HCT116 (cell line): ENCODE measurements around the gene HMGN1. TPM values are rescaled to one million over a fixed set of nuclear protein-coding genes. Genes with fewer than 3 reads are reported as not detected.
A peak's percentile ranks its signal among the peaks of the same experiment; 100 is the strongest.

Experiments
- ATAC-seq: fragments of 200-7000 bp; cut with Tn5 transposase; 2 replicates; pipeline ENCODE4 v1.9.1; 2020; ENCODE audit warnings: mild to moderate bottlenecking, moderate library complexity
- BruUV-seq: library from RNA; stranded (reverse); fragments of 400-500 nt; replicated peaks from 2 replicates; lab custom pipeline; 2021; lab: Mats Ljungman, UMichigan
- CTCF ChIA-PET: fragments of 300-600 bp; sonication (Branson Sonifier 250); formaldehyde crosslinking; loops from one replicate; lab custom pipeline; 2021; ENCODE audit warnings: antibody characterized with exemption; lab: Charles Lee
- POLR2A ChIA-PET: fragments of 300-600, 350-600 bp; sonication (Branson Sonifier 250); formaldehyde crosslinking; loops from one replicate; lab custom pipeline; 2021; ENCODE audit warnings: antibody characterized with exemption; lab: Charles Lee
- RAD21 ChIA-PET, 2 experiments: fragments of 300-600 bp; sonication (Branson Sonifier 250); formaldehyde crosslinking; loops; one replicate each; lab custom pipeline; 2023; ENCODE audit warnings: low total read pairs in 2 of 2; ENCODE audit not compliant: uncharacterized antibody in 2 of 2, unreplicated experiment in 2 of 2, low non-redundant PET in 1 of 2; lab: Charles Lee
- DNase-seq: peaks from one replicate; pipeline ENCODE4 v3.0.0-alpha.2; 2010; ENCODE audit warnings: low read depth, low spot score
- H2AFZ ChIP-seq: fragments of 200-600 bp; shearing (Covaris generic), sonication (generic); 2 replicates; pipeline ENCODE4 v1.6.1; 2017; ENCODE audit warnings: low read depth, mixed run types, mixed read lengths, antibody characterized with exemption, low read length; ENCODE audit not compliant: poor library complexity, severe bottlenecking
- H3K27ac ChIP-seq: 2 replicates; pipeline ENCODE4 v1.5.1; 2012; ENCODE audit warnings: low read depth, low read length
- H3K27me3 ChIP-seq: fragments of 200-600 bp; sonication (generic); 2 replicates; pipeline ENCODE4 v1.6.1; 2016; ENCODE audit warnings: mixed run types, low read length, mixed read lengths; ENCODE audit not compliant: insufficient read depth
- H3K36me3 ChIP-seq, 2 experiments: fragments of 200-500 bp in 1 of 2; fragments of 200-600 bp in 1 of 2; sonication (Bioruptor generic) in 1 of 2; sonication (generic) in 1 of 2; 2 replicates each; pipeline versions ENCODE4 v1.5.1 to v1.6.1; 2014 to 2016; ENCODE audit warnings: low read length in 2 of 2, inconsistent platforms in 1 of 2, mixed read lengths in 1 of 2, mixed run types in 1 of 2; ENCODE audit not compliant: insufficient read depth in 2 of 2, control insufficient read depth in 1 of 2
- H3K4me1 ChIP-seq, 2 experiments: fragments of 200-600 bp in 1 of 2; sonication (generic) in 1 of 2; 2 replicates each; pipeline versions ENCODE4 v1.5.1 to v1.6.1; 2012 to 2017; ENCODE audit warnings: low read length in 2 of 2, inconsistent platforms in 1 of 2, mild to moderate bottlenecking in 1 of 2, mixed read lengths in 1 of 2, mixed run types in 1 of 2, moderate library complexity in 1 of 2; ENCODE audit not compliant: insufficient read depth in 2 of 2, control insufficient read depth in 1 of 2
- H3K4me2 ChIP-seq: fragments of 200-600 bp; sonication (generic); 2 replicates; pipeline ENCODE4 v1.6.1; 2017; ENCODE audit warnings: mixed run types, low read length, mixed read lengths
- H3K4me3 ChIP-seq, 2 experiments: fragments of 200-600 bp in 1 of 2; sonication (generic) in 1 of 2; replicated peaks in 1 of 2; 2 replicates each; pipeline ENCODE4 v1.5.1; 2011 to 2016; ENCODE audit warnings: low read length in 2 of 2, control low read depth in 1 of 2, low read depth in 1 of 2, mild to moderate bottlenecking in 1 of 2, mixed read lengths in 1 of 2, mixed run types in 1 of 2
- H3K79me2 ChIP-seq: fragments of 200-600 bp; sonication (generic); 2 replicates; pipeline ENCODE4 v1.6.1; 2017; ENCODE audit warnings: mild to moderate bottlenecking, mixed run types, low read length, moderate library complexity, mixed read lengths; ENCODE audit not compliant: insufficient read depth
- H3K9ac ChIP-seq: fragments of 200-600 bp; sonication (generic); 2 replicates; pipeline ENCODE4 v1.6.1; 2016; ENCODE audit warnings: low read length, mixed read lengths
- H3K9me2 ChIP-seq: fragments of 200-600 bp; sonication (generic), shearing (Covaris generic); 2 replicates; pipeline ENCODE4 v1.6.1; 2017; ENCODE audit warnings: mixed run types, mild to moderate bottlenecking, moderate library complexity; ENCODE audit not compliant: insufficient read depth
- H3K9me3 ChIP-seq, 2 experiments: fragments of 200-500 bp in 1 of 2; fragments of 200-600 bp in 1 of 2; sonication (Bioruptor generic) in 1 of 2; sonication (generic) in 1 of 2; 2 replicates each; pipeline ENCODE4 v1.6.1; 2014 to 2017; ENCODE audit warnings: low read length in 2 of 2, mixed read lengths in 2 of 2, inconsistent platforms in 1 of 2, low read depth in 1 of 2, mild to moderate bottlenecking in 1 of 2, mixed run types in 1 of 2, moderate library complexity in 1 of 2; ENCODE audit not compliant: control insufficient read depth in 1 of 2, insufficient read depth in 1 of 2
- H4K20me1 ChIP-seq: fragments of 200-600 bp; sonication (generic), shearing (Covaris generic); 2 replicates; pipeline ENCODE4 v1.6.1; 2017; ENCODE audit warnings: mixed run types, mild to moderate bottlenecking, moderate library complexity; ENCODE audit not compliant: insufficient read depth
- ATF3 ChIP-seq: IDR thresholded peaks from 2 replicates; pipeline ENCODE4 v1.6.1; 2012
- CBX3 ChIP-seq: IDR thresholded peaks from 2 replicates; pipeline ENCODE4 v1.6.1; 2012; ENCODE audit warnings: low read depth
- CEBPB ChIP-seq: IDR thresholded peaks from 2 replicates; pipeline ENCODE4 v1.6.1; 2012; ENCODE audit warnings: low read depth
- CTCF ChIP-seq, 3 experiments: fragments of 200-600 bp in 1 of 3; sonication (generic) in 1 of 3; IDR thresholded peaks in 2 of 3; conservative IDR thresholded peaks in 1 of 3; 2 replicates each; pipeline ENCODE4 v1.5.1; 2012 to 2017; ENCODE audit warnings: low read depth in 2 of 3, low read length in 2 of 3, antibody characterized with exemption in 1 of 3, borderline replicate concordance in 1 of 3, control low read depth in 1 of 3, mild to moderate bottlenecking in 1 of 3, mixed read lengths in 1 of 3, mixed run types in 1 of 3, moderate library complexity in 1 of 3; ENCODE audit not compliant: insufficient read depth in 1 of 3
- EGR1 ChIP-seq: IDR thresholded peaks from 2 replicates; pipeline ENCODE4 v1.6.1; 2012; ENCODE audit warnings: low read depth
- ELF1 ChIP-seq: IDR thresholded peaks from 2 replicates; pipeline ENCODE4 v1.6.1; 2012; ENCODE audit warnings: low read depth, borderline replicate concordance
- EZH2 ChIP-seq: fragments of 200-600 bp; sonication (generic); IDR thresholded peaks from 2 replicates; pipeline ENCODE4 v1.6.1; 2017; ENCODE audit warnings: antibody characterized with exemption, mixed run types
- EZH2phosphoT487 ChIP-seq: fragments of 200-600 bp; IDR thresholded peaks from 2 replicates; pipeline ENCODE4 v1.6.1; 2018; ENCODE audit warnings: antibody characterized with exemption, borderline replicate concordance
- FOSL1 ChIP-seq: IDR thresholded peaks from 2 replicates; pipeline ENCODE4 v1.6.1; 2012; ENCODE audit warnings: low read depth
- JUND ChIP-seq: IDR thresholded peaks from 2 replicates; pipeline ENCODE4 v1.6.1; 2012
- POLR2A ChIP-seq: IDR thresholded peaks from 2 replicates; pipeline ENCODE4 v1.7.0; 2011; ENCODE audit warnings: borderline replicate concordance; ENCODE audit not compliant: insufficient read depth, insufficient read length; ENCODE audit errors: extremely low read depth
- RAD21 ChIP-seq: IDR thresholded peaks from 2 replicates; pipeline ENCODE4 v1.6.1; 2012; ENCODE audit warnings: low read depth, mild to moderate bottlenecking
- SIN3A ChIP-seq: IDR thresholded peaks from 2 replicates; pipeline ENCODE4 v1.6.1; 2012; ENCODE audit warnings: low read depth
- SRF ChIP-seq: IDR thresholded peaks from 2 replicates; pipeline ENCODE4 v1.6.1; 2012; ENCODE audit warnings: low read depth
- TCF7L2 ChIP-seq: IDR thresholded peaks from 2 replicates; pipeline ENCODE4 v1.7.0; 2011; ENCODE audit warnings: borderline replicate concordance, inconsistent platforms; ENCODE audit not compliant: insufficient read depth, insufficient read length; ENCODE audit errors: extremely low read depth
- intact Hi-C: fragments of 100-400 bp; cut with micrococcal nuclease; formaldehyde crosslinking; loops from 2 replicates; pipeline ENCODE4 v1.10.0; 2022
- total RNA-seq: library from RNA; stranded (reverse); gene quantifications from one replicate; pipeline ENCODE4 v1.2.1, GENCODE V29; 2021; ENCODE audit not compliant: unreplicated experiment
- TF ChIP-seq, protein P1 (sequence below): IDR thresholded peaks from 2 replicates; pipeline ENCODE4 v1.6.1; 2011; ENCODE audit warnings: mild to moderate bottlenecking, low read length, moderate library complexity; ENCODE audit not compliant: insufficient replicate concordance; ENCODE audit errors: extremely low read depth
- TF ChIP-seq, protein P2 (sequence below): IDR thresholded peaks from 2 replicates; pipeline ENCODE4 v1.6.1; 2012
- TF ChIP-seq, protein P3 (sequence below): IDR thresholded peaks from 2 replicates; pipeline ENCODE4 v1.6.1; 2012; ENCODE audit warnings: low read depth

The HMGN1 gene
- total RNA-seq, 1 experiment from 2014 or later: 399 TPM

- TSS peak; percentile 21 for BruUV-seq
- Histone ChIP-seq H3K79me2 (peaks cover 14% of the 10 kb centered on the region), H3K9me3 (no peaks in the 10 kb centered on the region), H3K36me3 (peaks cover 0 to 11% of the 10 kb centered on the region in 2 experiments; a peak in 3 of 4 replicates), H3K4me2 (no peak overlapping the region), H3K9me2 (peaks cover 4% of the 10 kb centered on the region; the same call in 1 of the 2 replicates), H4K20me1 (peaks cover 7% of the 10 kb centered on the region; the same call in 1 of the 2 replicates), H3K9ac (no peak overlapping the region), H2AFZ (no peak overlapping the region), H3K27ac (no peak overlapping the region), H3K4me1 (peaks cover 10 to 27% of the 10 kb centered on the region in 2 experiments; a peak in 3 of 4 replicates), H3K4me3 (no peak overlapping the region), H3K27me3 (no peaks in the 10 kb centered on the region)
- DNase-seq: no peak
- intact Hi-C loops: no loop called here
- TF ChIP-seq, protein P1, sequence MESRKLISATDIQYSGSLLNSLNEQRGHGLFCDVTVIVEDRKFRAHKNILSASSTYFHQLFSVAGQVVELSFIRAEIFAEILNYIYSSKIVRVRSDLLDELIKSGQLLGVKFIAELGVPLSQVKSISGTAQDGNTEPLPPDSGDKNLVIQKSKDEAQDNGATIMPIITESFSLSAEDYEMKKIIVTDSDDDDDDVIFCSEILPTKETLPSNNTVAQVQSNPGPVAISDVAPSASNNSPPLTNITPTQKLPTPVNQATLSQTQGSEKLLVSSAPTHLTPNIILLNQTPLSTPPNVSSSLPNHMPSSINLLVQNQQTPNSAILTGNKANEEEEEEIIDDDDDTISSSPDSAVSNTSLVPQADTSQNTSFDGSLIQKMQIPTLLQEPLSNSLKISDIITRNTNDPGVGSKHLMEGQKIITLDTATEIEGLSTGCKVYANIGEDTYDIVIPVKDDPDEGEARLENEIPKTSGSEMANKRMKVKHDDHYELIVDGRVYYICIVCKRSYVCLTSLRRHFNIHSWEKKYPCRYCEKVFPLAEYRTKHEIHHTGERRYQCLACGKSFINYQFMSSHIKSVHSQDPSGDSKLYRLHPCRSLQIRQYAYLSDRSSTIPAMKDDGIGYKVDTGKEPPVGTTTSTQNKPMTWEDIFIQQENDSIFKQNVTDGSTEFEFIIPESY: no peak
- TF ChIP-seq ELF1 (no peak), FOSL1 (no peak), CTCF (IDR thresholded peaks at IDR 0.05 in 2 of 3, conservative IDR thresholded peaks at IDR 0.05 in 1 of 3; ENCODE audit: borderline replicate concordance in 1 of 3, insufficient read depth in 1 of 3, low read depth in 2 of 3, low read length in 2 of 3) (no peak), ATF3 (no peak), SIN3A (no peak), JUND (no peak), CBX3 (no peak), SRF (no peak), CEBPB (no peak), EZH2phosphoT487 (no peak), EGR1 (no peak), TCF7L2 (no peak), EZH2 (no peak), RAD21 (no peak), POLR2A (no peak)
- TF ChIP-seq, protein P2, sequence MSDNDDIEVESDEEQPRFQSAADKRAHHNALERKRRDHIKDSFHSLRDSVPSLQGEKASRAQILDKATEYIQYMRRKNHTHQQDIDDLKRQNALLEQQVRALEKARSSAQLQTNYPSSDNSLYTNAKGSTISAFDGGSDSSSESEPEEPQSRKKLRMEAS: no peak
- TF ChIP-seq, protein P3, sequence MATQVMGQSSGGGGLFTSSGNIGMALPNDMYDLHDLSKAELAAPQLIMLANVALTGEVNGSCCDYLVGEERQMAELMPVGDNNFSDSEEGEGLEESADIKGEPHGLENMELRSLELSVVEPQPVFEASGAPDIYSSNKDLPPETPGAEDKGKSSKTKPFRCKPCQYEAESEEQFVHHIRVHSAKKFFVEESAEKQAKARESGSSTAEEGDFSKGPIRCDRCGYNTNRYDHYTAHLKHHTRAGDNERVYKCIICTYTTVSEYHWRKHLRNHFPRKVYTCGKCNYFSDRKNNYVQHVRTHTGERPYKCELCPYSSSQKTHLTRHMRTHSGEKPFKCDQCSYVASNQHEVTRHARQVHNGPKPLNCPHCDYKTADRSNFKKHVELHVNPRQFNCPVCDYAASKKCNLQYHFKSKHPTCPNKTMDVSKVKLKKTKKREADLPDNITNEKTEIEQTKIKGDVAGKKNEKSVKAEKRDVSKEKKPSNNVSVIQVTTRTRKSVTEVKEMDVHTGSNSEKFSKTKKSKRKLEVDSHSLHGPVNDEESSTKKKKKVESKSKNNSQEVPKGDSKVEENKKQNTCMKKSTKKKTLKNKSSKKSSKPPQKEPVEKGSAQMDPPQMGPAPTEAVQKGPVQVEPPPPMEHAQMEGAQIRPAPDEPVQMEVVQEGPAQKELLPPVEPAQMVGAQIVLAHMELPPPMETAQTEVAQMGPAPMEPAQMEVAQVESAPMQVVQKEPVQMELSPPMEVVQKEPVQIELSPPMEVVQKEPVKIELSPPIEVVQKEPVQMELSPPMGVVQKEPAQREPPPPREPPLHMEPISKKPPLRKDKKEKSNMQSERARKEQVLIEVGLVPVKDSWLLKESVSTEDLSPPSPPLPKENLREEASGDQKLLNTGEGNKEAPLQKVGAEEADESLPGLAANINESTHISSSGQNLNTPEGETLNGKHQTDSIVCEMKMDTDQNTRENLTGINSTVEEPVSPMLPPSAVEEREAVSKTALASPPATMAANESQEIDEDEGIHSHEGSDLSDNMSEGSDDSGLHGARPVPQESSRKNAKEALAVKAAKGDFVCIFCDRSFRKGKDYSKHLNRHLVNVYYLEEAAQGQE: no peak
- POLR2A ChIA-PET: no interaction called here
- no peak for ATAC-seq
- CTCF ChIA-PET: no interaction called here
- RAD21 ChIA-PET: no interaction called here
Measured at GRCh38 chr21:39315603-39316445, 33.1 kb downstream of the HMGN1 start.
